ENCODE data around the gene ADGRD1. TPM values are rescaled to one million over a fixed set of nuclear protein-coding genes. Genes with fewer than 3 reads are reported as not detected.

The ADGRD1 gene
- total RNA-seq, 1 donor: 0.54 TPM

GRCh38 chr12:131097202-131098177 lies 143.8 kb downstream of the ADGRD1 start:
- no peak for DNase-seq (ENCODE audit: low read depth in 2 of 3, low spot score in 2 of 3)

GRCh38 chr12:131098178-131098981 lies 144.7 kb downstream of the ADGRD1 start:
- DNase-seq (ENCODE audit: low read depth in 2 of 3, low spot score in 2 of 3): no peak

- no peak for DNase-seq (ENCODE audit: low read depth in 2 of 3, low spot score in 2 of 3)
Observed at GRCh38 chr12:131100031-131100674, 146.4 kb downstream of the ADGRD1 start.

GRCh38 chr12:131101006-131101405 lies 147.3 kb downstream of the ADGRD1 start:
- no peak for DNase-seq (ENCODE audit: low read depth in 2 of 3, low spot score in 2 of 3)

- no peak for DNase-seq (ENCODE audit: low read depth in 2 of 3, low spot score in 2 of 3)
Observed at GRCh38 chr12:131101703-131102492, 148.2 kb downstream of the ADGRD1 start.

GRCh38 chr12:131102493-131102931 lies 148.8 kb downstream of the ADGRD1 start:
- DNase-seq (ENCODE audit: low read depth in 2 of 3, low spot score in 2 of 3): no peak

- no peak for DNase-seq (ENCODE audit: low read depth in 2 of 3, low spot score in 2 of 3)
Observed at GRCh38 chr12:131102991-131103668, 149.4 kb downstream of the ADGRD1 start.

GRCh38 chr12:131103669-131104462 lies 150.2 kb downstream of the ADGRD1 start:
- DNase-seq (ENCODE audit: low read depth in 2 of 3, low spot score in 2 of 3): no peak

GRCh38 chr12:131104463-131105350 lies 151.0 kb downstream of the ADGRD1 start:
- DNase-seq (ENCODE audit: low read depth in 2 of 3, low spot score in 2 of 3): peak; percentile 43 to 84 (median 75)

GRCh38 chr12:131105351-131105735 lies 151.6 kb downstream of the ADGRD1 start:
- DNase-seq (ENCODE audit: low read depth in 2 of 3, low spot score in 2 of 3): no peak

- peak in 1 of 3 donors; percentile 40 for DNase-seq (ENCODE audit: low read depth in 2 of 3, low spot score in 2 of 3)
Observed at GRCh38 chr12:131105736-131106348, 152.1 kb downstream of the ADGRD1 start.

- DNase-seq (ENCODE audit: low read depth in 2 of 3, low spot score in 2 of 3): no peak
Observed at GRCh38 chr12:131106349-131106941, 152.7 kb downstream of the ADGRD1 start.

GRCh38 chr12:131108177-131108955 lies 154.7 kb downstream of the ADGRD1 start:
- DNase-seq (ENCODE audit: low read depth in 2 of 3, low spot score in 2 of 3): no peak

GRCh38 chr12:131111446-131111845 lies 157.7 kb downstream of the ADGRD1 start:
- DNase-seq (ENCODE audit: low read depth in 2 of 3, low spot score in 2 of 3): no peak

- no peak for DNase-seq (ENCODE audit: low read depth in 2 of 3, low spot score in 2 of 3)
Observed at GRCh38 chr12:131112021-131112420, 158.3 kb downstream of the ADGRD1 start.

- no peak for DNase-seq (ENCODE audit: low read depth in 2 of 3, low spot score in 2 of 3)
Observed at GRCh38 chr12:131112700-131113290, 159.1 kb downstream of the ADGRD1 start.
